Erythroblast (primary cell): ENCODE measurements around the gene STT3B.

Source experiments
- GATA1 ChIP-seq: IDR thresholded peaks from 2 replicates; pipeline ENCODE4 v1.6.1; 2011; ENCODE audit warnings: low read depth, mild to moderate bottlenecking, control low read depth, low read length, moderate library complexity
- POLR2A ChIP-seq: IDR thresholded peaks from 2 replicates; pipeline ENCODE4 v1.6.1; 2011; ENCODE audit warnings: mild to moderate bottlenecking, low read length

DNA sequence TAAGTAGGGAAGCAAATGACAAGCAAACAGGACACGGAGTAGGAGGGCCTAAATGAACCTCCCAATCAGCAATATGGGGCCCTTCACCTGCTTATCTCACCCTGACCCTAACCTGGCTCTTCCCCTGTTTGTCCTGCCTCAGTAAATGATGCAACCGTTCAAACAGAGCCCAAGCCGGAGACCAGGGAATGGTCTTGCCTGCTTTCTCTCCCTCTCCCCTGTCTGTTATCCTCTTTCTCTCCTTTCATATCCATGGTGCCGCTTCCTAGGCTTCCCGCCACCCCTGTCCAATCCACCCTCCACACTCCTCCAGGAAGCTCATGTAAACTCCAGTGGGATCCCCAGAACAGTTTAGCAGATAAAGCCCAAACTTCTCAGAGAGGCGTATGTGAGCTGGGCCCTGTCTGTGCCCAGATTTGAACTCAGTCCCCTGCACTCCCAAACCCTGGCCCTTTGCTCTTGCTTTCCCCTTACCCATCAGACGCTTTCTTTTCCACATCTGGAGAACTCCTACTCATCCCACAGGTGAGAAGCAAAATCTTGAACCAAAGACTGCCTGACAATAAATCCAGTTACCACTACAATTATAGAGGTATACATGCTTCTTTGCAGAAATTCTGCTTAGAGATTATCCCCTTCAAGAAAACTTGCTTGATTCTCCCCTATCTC lies 45.7 kb upstream of the STT3B start:
- TF ChIP-seq POLR2A (no peak), GATA1 (no peak)
